GM18511 (cell line): ENCODE results near the gene USP5.
A peak's percentile ranks its signal among the peaks of the same experiment; 100 is the strongest.
"Not testable (repeated sequence)": the region's sequence is repeated elsewhere in the genome, so short reads cannot be mapped to it uniquely, and the experiment has no call there.

Experiments used
- ATAC-seq: cut with Tn5 transposase; IDR thresholded peaks from one replicate; pipeline ENCODE4 v1.9.1; 2021; ENCODE audit warnings: mild to moderate bottlenecking, moderate library complexity; ENCODE audit not compliant: unreplicated experiment

The USP5 gene

DNA sequence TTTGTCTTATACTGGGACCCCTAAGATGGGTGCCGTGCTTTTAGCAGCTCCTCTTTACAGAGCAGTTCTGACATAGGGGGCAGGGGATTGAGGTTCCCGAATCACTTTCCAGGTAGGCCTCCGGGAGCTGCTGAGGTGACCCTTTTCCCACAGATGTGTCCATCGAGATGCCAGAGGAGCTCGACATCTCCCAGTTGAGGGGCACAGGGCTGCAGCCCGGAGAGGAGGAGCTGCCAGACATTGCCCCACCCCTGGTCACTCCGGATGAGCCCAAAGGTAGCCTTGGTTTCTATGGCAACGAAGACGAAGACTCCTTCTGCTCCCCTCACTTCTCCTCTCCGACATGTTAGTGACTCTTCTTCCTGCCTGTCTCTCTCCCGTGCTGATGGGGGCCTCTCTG, 11.1 kb downstream of the USP5 start:
- no peak for ATAC-seq

DNA sequence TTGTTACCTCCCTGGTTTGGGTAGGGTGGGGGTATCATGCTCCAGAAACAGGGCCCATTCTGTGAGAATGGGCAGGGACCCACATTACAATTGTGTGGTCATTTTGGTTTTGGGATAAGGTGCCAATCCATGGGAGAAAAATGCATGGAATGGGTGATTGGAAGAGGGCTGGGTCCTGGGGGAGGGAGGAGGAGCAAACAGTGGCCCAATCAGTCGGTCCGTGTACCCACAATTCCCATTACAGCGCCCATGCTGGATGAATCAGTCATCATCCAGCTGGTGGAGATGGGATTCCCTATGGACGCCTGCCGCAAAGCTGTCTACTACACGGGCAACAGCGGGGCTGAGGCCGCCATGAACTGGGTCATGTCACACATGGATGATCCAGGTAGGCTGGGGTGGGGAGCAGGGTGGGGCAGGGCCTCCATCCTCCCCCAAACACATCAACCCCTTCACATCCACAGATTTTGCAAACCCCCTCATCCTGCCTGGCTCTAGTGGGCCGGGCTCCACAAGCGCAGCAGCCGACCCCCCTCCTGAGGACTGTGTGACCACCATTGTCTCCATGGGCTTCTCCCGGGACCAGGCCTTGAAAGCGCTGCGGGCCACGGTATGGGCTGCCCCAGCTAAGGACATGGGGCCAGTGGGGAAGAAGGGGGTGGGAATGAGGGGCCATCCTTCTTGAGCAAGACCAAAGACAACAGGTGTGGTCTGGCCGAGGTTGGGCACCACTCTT, 11.8 kb downstream of the USP5 start:
- ATAC-seq: no peak

DNA sequence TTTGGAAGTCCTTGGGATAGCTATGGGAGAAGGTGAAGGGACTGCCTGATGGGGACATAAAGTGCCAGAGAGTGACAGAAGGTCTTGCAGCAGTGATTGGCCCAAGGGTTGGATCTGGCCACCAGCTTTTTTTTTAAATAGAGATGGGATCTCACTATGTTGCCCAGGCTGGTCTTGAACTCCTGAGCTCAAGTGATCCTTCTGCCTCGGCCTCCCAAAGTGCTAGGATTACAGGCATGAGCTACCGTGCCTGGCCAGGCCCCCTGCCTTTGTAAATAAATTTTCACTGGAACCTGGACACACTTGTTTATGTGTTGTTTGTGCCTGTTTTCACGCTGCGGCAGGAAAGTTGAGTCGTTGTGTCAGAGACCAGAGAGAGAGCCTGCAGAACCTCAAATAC, 13.4 kb downstream of the USP5 start:
- not testable (repeated sequence) for ATAC-seq

DNA sequence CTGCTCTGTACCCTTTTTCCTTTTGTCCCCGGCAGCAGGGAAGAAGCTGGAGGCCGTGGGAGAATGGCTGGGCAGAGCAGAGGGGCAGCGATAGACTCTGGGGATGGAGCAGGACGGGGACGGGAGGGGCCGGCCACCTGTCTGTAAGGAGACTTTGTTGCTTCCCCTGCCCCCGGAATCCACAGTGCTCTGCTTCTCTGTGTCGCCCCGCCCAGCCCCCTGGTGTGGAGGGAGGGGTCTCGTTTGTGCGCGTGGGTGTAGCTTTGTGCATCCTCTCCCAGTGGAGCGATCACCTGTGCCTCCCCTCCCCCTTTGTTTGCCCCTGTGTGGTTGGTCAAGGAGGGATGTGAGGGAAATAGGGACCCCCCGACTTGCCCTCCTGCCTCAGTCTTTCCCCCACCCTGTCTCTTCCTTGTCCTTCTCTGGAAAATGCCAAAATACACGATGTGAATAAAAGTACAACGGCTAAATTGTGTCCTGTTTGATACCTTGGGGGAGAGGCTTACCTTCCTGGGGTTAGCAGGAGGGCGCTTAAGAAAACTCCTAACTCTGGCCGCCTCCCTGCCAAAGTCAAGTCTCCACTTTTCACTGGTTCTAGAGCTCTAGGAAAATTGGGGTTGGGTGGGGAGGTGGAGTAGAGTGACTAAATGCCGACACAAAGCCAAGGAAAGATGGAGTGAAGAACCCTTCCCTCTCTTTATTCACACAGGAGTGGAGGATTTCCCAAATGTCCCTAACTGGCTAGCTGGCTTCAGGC, 14.4 kb downstream of the USP5 start:
- ATAC-seq: no peak

DNA sequence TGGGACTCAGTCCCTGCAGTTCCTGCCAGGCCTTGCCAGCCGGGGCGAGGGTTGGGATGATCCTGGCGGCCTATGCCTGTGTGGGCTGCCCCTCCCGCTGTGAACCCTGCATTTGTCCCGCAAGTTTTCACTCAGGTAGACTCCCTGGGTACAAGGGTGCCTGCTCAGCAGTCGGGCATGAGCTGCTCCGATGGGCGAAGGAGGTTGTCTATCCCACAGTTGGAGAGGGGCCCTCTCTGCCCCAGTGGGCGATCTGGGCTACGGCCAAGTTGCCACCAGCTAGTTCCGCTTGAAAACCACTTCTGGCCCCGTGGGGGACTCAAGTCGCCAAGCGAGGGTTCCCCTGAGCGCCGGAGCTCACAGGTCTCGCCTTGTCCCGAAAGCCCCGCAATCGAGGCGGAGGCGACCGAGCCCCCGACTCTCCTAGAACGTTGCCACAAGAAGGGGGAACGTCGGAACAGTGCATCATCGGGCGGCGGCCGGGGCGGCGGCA, 15.0 kb downstream of the USP5 start:
- peak; percentile 15 for ATAC-seq

DNA sequence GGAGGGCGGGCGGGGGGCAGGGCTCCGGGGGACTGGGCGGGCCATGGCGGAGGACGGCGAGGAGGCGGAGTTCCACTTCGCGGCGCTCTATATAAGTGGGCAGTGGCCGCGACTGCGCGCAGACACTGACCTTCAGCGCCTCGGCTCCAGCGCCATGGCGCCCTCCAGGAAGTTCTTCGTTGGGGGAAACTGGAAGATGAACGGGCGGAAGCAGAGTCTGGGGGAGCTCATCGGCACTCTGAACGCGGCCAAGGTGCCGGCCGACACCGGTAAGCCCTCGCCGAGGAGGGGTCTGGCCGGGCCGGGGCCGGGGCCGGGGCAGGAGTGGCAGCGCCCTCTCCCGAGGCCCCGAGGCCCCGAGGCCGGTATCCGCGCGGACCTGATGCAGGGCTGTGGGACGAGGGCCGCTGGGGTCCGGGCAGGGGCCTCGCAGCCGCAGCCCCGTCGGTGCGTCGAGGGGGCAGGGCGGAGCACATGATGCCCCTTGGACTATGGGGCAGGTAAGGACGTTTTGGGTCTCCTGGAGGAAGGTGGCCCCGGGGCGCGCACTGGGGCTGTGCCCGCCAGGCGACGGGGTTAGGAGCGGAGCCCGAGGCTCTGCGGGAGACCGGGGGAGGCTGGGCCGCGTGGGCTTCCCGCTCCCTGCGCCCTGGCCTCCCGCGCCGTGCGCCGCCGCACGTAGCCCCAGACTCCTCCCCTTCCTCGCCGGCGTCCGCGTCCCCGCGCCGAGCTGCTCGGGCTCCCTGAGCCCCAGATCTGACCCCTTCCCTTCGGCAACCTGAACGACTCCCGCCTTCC, 15.7 kb downstream of the USP5 start, which contains the start of gene TPI1:
Gene TPI1, plus strand, starts transcription at position 119 of the 798 bp plus-strand sequence. Its CDS starts 36 bp downstream, at position 155.
- peak; percentile 66 for ATAC-seq

DNA sequence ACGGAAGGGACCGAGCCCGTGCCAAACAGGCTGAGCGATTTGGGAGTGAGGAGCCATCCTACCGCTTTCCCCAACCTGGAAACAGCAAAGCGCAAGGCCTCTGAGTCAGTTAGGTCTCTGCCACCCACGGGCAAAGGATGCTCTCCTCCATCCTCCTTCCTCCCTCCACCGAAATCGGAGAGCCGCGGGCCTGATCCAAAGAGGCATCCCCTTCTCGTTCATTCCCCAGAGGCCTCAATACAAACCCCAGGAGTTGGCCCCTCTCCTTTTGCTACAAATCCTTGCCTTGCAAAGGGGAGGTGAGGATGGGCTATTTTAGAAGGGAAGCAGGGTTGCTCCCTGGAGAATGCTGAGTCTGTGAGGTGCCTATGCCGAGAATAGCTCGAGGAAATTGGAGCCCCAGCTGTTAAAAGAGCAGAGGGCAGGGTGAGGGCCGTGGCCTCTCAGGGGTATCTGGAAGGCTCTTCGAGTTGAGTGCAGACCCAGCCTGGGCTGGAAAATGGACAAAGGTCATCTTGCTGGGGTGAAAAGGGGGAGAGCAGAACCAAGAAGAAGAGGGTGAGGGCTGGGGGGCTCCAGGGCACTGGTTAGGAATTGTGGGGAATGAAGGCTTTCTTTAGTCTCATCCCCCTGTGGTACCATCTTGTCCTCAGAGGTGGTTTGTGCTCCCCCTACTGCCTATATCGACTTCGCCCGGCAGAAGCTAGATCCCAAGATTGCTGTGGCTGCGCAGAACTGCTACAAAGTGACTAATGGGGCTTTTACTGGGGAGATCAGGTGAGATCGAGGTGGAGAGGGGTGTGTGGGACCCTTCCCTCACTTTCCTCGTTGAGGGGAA, 16.5 kb downstream of the USP5 start:
- ATAC-seq: no peak

DNA sequence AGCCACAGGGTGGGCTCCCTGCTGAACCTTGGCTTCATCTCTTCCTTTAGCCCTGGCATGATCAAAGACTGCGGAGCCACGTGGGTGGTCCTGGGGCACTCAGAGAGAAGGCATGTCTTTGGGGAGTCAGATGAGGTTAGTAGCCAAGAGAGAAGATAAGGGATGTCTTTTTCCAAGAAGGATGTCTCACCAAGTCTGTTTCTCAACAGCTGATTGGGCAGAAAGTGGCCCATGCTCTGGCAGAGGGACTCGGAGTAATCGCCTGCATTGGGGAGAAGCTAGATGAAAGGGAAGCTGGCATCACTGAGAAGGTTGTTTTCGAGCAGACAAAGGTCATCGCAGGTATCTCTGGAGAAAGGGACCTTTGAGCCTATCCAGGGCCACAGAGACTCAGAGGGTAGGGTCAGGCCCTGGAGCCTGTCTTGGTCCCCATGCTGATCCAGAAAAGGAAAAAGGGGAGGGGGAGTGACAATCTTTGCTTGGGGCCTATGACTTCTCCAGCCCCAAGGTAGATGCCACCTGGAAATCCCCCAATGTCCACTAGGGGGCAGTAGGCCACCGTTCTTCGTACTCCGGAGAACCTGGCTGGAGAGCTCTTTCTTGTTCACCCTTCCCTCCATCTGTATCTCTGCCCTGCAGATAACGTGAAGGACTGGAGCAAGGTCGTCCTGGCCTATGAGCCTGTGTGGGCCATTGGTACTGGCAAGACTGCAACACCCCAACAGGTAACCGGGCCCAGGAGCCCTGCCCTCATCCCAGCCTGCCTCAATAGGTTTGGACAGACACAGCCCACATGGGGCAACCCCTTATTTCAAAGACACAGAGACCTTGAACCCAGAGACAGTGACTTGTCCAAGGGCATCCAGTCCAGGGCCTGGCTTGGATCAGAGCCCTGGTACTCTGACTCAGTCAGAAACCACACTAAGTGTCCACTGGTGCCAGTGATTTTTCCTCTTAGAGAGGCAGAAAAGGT, 17.4 kb downstream of the USP5 start:
- no peak for ATAC-seq

DNA sequence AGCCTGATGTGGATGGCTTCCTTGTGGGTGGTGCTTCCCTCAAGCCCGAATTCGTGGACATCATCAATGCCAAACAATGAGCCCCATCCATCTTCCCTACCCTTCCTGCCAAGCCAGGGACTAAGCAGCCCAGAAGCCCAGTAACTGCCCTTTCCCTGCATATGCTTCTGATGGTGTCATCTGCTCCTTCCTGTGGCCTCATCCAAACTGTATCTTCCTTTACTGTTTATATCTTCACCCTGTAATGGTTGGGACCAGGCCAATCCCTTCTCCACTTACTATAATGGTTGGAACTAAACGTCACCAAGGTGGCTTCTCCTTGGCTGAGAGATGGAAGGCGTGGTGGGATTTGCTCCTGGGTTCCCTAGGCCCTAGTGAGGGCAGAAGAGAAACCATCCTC, 18.4 kb downstream of the USP5 start:
- not testable (repeated sequence) for ATAC-seq

DNA sequence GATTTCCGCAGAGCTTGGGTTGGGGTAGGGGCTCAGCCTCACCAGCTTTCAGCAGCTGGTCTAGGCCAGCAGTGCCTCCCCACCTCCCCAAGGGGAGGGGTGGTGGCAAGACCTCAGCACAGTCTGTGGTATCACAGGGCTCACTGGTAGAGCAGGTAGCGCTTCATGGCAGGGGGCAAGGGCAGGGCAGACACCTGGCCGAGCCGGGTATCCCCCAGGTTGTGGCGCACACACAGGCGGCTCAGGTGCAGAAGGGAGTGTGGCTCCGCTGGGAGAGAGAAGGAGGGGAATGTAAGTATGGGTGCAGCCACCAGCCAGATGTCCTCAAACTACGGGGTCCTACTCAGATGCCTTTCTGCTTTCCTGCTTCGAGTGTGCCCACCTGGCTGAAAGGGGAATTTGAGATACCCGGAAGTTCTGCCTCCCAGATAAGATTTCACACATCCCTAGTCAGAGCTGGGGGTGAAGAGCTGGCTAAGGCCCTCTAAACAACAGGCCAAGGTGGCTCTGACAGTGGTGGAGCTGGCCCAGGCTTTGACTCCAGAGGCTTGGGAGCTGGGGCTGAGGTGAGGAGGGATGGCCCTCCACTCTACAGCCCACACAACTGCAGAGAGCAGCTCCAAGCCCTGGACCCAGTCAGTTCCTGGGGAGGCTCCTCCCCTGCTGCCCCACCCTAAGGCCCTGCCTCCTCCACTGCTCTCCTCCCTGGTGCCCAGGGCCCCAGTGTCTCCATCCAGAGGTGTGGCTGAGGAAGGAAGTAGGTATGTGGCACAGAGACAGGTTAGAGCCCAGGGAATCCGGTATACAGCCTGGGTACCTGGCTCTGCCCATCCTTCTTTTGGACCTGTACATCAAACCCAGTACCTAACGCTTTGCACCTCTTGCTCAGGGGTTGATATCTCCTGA, 19.4 kb downstream of the USP5 start:
- ATAC-seq: no peak

DNA sequence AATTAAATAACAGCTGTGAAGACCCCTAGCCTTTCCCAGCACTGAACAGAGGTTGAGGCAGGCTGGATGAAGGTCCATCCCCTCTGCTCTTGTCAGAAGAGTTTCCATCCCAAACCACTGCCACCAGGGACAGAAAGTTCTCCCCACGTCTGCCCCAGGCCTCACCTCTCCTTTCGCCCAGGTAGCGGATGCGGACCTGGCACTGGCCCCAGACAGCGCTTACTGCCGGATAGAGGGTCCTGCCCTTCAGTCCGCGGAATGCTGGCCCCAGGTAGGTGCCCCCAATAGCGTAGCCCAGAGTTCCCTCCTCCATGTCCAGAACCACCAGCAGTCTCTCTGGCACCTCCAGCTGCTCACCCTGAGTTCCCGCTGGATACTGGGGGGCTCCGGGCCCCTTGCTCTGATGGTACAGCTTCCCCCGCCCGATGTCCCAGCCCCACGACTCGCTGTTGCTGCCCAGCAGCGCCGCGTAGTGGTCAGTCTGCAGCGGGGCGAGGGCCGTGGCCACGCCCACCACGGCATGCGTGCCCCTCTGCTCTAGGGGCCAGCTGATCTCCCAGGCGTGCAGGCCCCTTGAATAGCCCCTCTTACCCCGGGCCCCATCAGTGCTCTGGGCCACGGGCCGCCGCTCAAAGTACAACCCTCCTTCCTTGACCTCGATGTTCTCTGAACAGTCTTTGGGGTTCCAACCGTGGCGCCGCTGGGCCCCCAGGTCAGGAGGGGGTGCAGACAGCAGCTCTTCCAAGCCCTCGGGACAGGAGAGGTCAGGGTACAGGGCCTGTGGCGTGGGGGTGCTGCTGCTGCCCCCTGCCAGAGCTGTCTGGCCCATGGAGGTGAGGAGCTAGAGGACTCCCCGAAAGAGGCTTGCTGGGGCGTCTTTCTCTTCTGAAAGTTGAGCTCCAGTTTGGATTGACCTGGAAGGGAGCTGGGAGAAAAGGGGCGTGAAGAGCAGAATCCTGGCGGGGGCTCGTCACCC, 20.4 kb downstream of the USP5 start:
- ATAC-seq: peak; percentile 43

DNA sequence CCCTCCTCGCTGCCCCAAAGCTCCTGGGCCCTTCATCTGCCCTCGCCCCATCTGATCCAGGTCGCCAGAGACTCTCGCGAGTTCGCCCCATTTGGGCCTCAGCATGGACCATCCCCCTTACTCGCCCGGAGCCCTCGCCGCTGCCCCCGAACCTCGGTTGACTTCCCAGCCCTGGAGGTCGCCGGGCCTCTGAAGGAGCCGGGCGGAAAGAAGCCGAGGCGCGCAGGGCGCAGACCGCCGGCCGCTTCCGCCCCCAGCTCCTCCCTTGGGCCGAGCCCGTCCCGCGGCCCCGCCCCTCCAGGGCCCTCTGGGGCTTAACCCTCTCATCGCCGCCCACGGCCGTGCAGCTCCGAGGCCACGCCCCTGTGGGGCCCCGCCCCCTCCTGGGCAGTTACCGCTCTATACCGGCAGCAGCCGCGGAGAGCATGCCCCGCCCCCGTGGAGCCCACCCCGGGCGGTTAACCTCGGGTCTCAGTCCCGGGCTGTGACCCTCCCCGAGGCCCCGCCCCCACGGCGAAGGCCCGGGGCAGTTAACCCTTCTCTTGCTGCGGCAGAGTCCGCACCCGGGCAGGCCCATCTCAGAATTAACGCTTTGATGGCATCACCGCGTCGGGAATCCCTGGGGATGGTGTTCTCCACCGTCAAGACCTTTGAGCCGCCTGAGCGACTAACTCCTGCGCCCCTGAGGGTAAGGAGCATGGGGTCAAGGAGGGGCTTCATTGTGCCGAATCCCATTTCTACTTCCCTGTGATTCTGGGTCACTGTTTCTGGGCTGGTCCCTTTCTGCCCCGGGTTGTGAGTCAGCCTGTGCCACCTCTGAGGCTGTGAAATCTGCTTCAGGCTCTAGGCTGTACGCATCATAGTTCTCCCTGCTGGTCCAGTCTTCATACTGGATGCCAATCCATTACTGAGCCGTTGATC, 21.4 kb downstream of the USP5 start, which contains the start of gene SPSB2:
Gene SPSB2, minus strand, starts transcription at position 210 of the 921 bp plus-strand sequence. CDS start 402 bp downstream, outside the sequence.
- ATAC-seq: peak; percentile 77

DNA sequence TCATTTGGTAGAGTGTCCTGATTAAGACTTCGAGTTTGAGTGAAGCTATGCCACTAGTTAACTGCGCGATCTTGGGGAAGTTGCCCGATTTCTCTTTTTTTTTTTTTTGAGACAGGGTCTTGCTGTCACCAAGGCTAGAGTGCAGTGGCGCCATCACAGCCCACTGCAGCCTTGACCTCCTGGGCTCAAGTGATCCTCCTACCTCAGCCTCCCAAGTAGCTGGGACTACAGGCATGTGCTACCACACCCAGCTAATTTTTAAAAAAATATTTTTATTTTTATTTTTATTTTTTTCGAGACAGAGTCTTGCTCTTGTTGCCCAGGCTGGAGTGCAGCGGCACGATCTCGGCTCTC, 22.0 kb downstream of the USP5 start:
- ATAC-seq: not testable (repeated sequence)

DNA sequence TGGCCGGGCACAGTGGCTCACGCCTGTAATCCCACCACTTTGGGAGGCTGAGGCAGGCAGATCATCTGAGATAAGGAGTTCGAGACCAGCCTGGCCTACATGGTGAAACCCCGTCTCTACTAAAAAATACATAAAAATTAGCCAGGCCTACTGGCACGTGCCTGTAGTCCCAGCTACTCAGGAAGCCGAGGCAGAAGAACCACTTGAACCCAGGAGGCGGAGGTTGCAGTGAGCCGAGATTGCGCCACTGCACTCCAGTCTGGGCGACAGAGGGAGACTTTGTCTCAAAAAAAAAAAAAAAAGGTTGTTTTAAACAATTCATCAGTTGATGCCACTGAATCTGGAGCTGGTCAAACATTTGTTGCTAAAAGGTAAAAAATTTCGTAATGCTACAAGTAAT, 27.9 kb downstream of the USP5 start:
- not testable (repeated sequence) for ATAC-seq

DNA sequence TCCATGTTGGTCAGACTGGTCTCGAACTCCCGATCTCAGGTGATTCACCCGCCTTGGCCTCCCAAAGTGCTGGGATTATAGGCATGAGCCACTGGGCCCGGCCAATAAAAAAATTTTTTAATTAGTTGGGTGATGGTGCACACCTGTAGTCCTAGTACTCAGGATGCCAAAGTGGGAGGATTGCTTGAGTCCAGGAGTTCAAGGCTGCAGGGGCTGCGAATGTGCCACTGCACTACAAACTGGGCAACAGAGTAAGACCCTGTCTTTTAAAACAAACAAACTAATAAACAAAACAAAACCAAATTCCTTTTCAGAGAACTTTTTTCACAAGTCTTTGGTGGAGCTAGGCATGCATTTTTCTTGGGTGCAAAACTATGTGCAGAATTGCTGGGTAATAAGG, 31.3 kb downstream of the USP5 start:
- ATAC-seq: no peak

DNA sequence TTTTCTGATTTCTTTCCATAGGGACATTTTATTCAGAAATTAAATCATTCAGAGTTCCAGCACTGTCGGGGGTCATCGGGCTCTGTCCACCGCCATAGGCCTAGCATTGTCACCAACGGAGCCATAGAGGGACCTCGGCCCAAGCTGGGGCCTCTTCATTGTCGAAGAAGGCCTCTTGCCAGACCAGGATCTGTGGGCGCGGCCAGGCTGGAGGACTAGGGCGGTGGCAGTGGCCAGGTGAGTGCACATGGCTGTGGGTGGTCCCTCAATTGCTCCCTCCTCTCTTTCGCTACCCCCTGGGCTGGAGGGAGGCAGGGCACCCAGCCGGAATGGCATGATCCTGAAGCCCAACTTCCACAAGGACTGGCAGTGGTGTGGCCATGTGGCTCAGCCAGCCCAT, 31.7 kb downstream of the USP5 start:
- no peak for ATAC-seq
